GM12878 (cell line): ENCODE data around the gene MISP3. TPM values are rescaled to one million over a fixed set of nuclear protein-coding genes. Genes with fewer than 3 reads are reported as not detected.

Source experiments
- BACH1 ChIP-seq: fragments of 450-650 bp; IDR thresholded peaks from 2 replicates; pipeline ENCODE4 v1.6.1; 2017; ENCODE audit warnings: mild to moderate bottlenecking, borderline replicate concordance
- CBX5 ChIP-seq: sonication (generic); IDR thresholded peaks from 2 replicates; pipeline ENCODE4 v1.6.1; 2016; ENCODE audit warnings: low read depth, moderate library complexity, mild to moderate bottlenecking, inconsistent platforms
- EP300 ChIP-seq, 2 experiments: fragments of 150-350 bp in 1 of 2; IDR thresholded peaks; 2 replicates each; pipeline ENCODE4 v1.6.1; 2011 to 2012; ENCODE audit warnings: low read depth in 2 of 2, low read length in 2 of 2, borderline replicate concordance in 1 of 2, improper control_type of control experiment in 1 of 2, inconsistent platforms in 1 of 2; ENCODE audit not compliant: control insufficient read depth in 1 of 2
- ESRRA ChIP-seq: IDR thresholded peaks from 2 replicates; pipeline ENCODE4 v1.6.1; 2012; ENCODE audit warnings: mild to moderate bottlenecking, low read length, improper control_type of control experiment
- GATAD2B ChIP-seq: fragments of 450-650 bp; conservative IDR thresholded peaks from 2 replicates; pipeline ENCODE4 v1.6.1; 2017; ENCODE audit warnings: low read depth, mild to moderate bottlenecking, moderate library complexity
- MTA2 ChIP-seq: fragments of 450-650 bp; IDR thresholded peaks from 2 replicates; pipeline ENCODE4 v1.6.1; 2016; ENCODE audit warnings: low read depth, mild to moderate bottlenecking, moderate library complexity
- NBN ChIP-seq: fragments of 450-650 bp; IDR thresholded peaks from 2 replicates; pipeline ENCODE4 v1.6.1; 2016
- NFYA ChIP-seq: IDR thresholded peaks from 2 replicates; pipeline ENCODE4 v1.6.1; 2011; ENCODE audit warnings: low read depth, mild to moderate bottlenecking, low read length, improper control_type of control experiment, borderline replicate concordance
- POLR2A ChIP-seq: IDR thresholded peaks from 2 replicates; pipeline ENCODE4 v1.6.1; 2011; ENCODE audit warnings: low read depth, mild to moderate bottlenecking, low read length
- POLR2AphosphoS5 ChIP-seq: IDR thresholded peaks from 2 replicates; pipeline ENCODE4 v1.6.1; 2011; ENCODE audit warnings: mild to moderate bottlenecking, low read length, inconsistent platforms
- RAD21 ChIP-seq: IDR thresholded peaks from 2 replicates; pipeline ENCODE4 v1.6.1; 2011; ENCODE audit warnings: mild to moderate bottlenecking, low read depth, low read length, moderate library complexity; ENCODE audit not compliant: insufficient read depth
- SMAD5 ChIP-seq: IDR thresholded peaks from 2 replicates; pipeline ENCODE4 v1.6.1; 2016; ENCODE audit warnings: antibody characterized with exemption, low read depth
- STAT1 ChIP-seq: fragments of 450-650 bp; conservative IDR thresholded peaks from 2 replicates; pipeline ENCODE4 v1.6.1; 2014; ENCODE audit warnings: antibody characterized with exemption, mild to moderate bottlenecking
- TAF1 ChIP-seq: IDR thresholded peaks from 2 replicates; pipeline ENCODE4 v1.6.1; 2011; ENCODE audit warnings: mild to moderate bottlenecking, low read depth, low read length, borderline replicate concordance
- TCF12 ChIP-seq: IDR thresholded peaks from 2 replicates; pipeline ENCODE4 v1.6.1; 2011; ENCODE audit warnings: low read depth, mild to moderate bottlenecking, low read length
- WRNIP1 ChIP-seq: IDR thresholded peaks from 2 replicates; pipeline ENCODE4 v1.6.1; 2011; ENCODE audit warnings: low read depth, low read length, improper control_type of control experiment, borderline replicate concordance
- ZSCAN29 ChIP-seq: fragments of 450-650 bp; IDR thresholded peaks from 2 replicates; pipeline ENCODE4 v1.6.1; 2017; ENCODE audit warnings: mild to moderate bottlenecking, moderate library complexity
- polyA plus RNA-seq, 11 experiments: library from polyadenylated mRNA; depleted of rRNA in 4 of 11; unstranded in 6 of 11; stranded (reverse) in 5 of 11; fragments of >200 nt; fragmentation: Nextera tagmentation in 4 of 11; fragmentation: Illumina TruSeq in 1 of 11; extraction: Ambion mirVana in 4 of 11; extraction: Trizol in 1 of 11; gene quantifications; 1 replicate in 1 of 11; 2 replicates in 10 of 11; pipeline versions ENCODE4 v1.2.1 to v1.2.3, GENCODE V29; 2011 to 2016; ENCODE audit warnings: inconsistent platforms in 2 of 11, missing spikeins in 2 of 11, low read depth in 1 of 11
- total RNA-seq, 4 experiments: library from RNA; depleted of rRNA in 3 of 4; stranded (reverse); fragments of >200 nt in 3 of 4; fragmentation: Illumina TruSeq in 1 of 4; extraction: Trizol in 1 of 4; gene quantifications; 2 replicates each; pipeline versions ENCODE4 v1.2.1 to v1.2.3, GENCODE V29; 2013 to 2021
- TF ChIP-seq, protein P1 (sequence below): IDR thresholded peaks from 2 replicates; pipeline ENCODE4 v1.6.1; 2011; ENCODE audit warnings: low read depth, low read length, improper control_type of control experiment, borderline replicate concordance
- TF ChIP-seq, protein P2 (sequence below): fragments of 450-650 bp; IDR thresholded peaks from 2 replicates; pipeline ENCODE4 v1.6.1; 2016; ENCODE audit warnings: mild to moderate bottlenecking
- TF ChIP-seq, protein P3 (sequence below), 3 experiments: IDR thresholded peaks in 2 of 3; conservative IDR thresholded peaks in 1 of 3; 2 replicates each; pipeline ENCODE4 v1.5.1; 2011; ENCODE audit warnings: low read depth in 3 of 3, low read length in 3 of 3, mild to moderate bottlenecking in 3 of 3, control low read depth in 2 of 3, moderate library complexity in 2 of 3, inconsistent platforms in 1 of 3, mixed read lengths in 1 of 3; ENCODE audit not compliant: control insufficient read depth in 2 of 3, insufficient read depth in 1 of 3; ENCODE audit errors: extremely low read depth in 1 of 3

Gene MISP3
- total and polyA plus RNA-seq, 10 of the 15 experiments (the other 5 are each of a cell fraction or from before 2014, with no cell fraction given): 0.07 to 1.4 (median 0.64) TPM

DNA sequence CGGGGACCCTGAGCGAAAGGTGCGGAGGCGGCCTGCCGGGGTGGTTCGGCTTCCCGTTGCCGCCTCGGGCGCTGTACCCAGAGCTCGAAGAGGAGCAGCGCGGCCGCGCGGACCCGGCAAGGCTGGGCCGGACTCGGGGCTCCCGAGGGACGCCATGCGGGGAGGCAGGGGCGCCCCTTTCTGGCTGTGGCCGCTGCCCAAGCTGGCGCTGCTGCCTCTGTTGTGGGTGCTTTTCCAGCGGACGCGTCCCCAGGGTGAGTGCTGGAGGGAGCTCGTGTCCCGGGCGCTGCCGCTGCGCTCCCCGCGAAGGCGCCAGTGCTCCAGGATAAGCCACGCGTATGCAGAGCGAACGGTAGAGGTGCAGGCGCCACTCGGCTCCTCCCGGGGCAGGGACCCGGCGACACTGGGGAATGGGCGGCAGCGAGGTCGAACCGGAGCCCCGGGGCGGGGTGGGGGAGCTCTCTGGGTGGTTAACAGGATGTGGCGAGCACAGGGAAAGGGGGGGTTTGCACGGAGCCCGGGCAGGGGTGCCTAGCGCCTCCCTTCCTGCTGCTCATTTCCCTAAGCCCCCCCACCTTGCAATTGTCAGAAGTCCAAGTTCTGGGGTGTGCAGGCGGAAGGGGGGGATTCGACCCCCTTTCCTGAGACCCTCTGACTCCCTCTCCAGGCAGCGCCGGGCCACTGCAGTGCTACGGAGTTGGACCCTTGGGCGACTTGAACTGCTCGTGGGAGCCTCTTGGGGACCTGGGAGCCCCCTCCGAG lies 40.7 kb upstream of the MISP3 start, which contains the start of gene IL27RA (continued):
- TF ChIP-seq, protein P1, sequence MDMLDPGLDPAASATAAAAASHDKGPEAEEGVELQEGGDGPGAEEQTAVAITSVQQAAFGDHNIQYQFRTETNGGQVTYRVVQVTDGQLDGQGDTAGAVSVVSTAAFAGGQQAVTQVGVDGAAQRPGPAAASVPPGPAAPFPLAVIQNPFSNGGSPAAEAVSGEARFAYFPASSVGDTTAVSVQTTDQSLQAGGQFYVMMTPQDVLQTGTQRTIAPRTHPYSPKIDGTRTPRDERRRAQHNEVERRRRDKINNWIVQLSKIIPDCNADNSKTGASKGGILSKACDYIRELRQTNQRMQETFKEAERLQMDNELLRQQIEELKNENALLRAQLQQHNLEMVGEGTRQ: no peak
- peak; percentile 68; the same call in 1 of the 2 replicates for TF ChIP-seq MTA2
- peak; percentile 42; the same call in 1 of the 2 replicates for TF ChIP-seq TAF1
- TF ChIP-seq POLR2AphosphoS5: peak; percentile 82
- TF ChIP-seq TCF12: 0 out of 2 replicates have a peak, but pooled peaks have one; percentile 22
- peak; percentile 57; the same call in 1 of the 2 replicates for TF ChIP-seq SMAD5
- no peak for TF ChIP-seq ESRRA
- TF ChIP-seq NFYA: no peak
- peak; percentile 47 for TF ChIP-seq NBN
- TF ChIP-seq CBX5: 0 out of 2 replicates have a peak, but pooled peaks have one; percentile 16
- TF ChIP-seq, protein P2, sequence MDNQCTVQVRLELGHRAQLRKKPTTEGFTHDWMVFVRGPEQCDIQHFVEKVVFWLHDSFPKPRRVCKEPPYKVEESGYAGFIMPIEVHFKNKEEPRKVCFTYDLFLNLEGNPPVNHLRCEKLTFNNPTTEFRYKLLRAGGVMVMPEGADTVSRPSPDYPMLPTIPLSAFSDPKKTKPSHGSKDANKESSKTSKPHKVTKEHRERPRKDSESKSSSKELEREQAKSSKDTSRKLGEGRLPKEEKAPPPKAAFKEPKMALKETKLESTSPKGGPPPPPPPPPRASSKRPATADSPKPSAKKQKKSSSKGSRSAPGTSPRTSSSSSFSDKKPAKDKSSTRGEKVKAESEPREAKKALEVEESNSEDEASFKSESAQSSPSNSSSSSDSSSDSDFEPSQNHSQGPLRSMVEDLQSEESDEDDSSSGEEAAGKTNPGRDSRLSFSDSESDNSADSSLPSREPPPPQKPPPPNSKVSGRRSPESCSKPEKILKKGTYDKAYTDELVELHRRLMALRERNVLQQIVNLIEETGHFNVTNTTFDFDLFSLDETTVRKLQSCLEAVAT: no peak; the same call in 1 of the 2 replicates
- 0 out of 2 replicates have a peak, but pooled peaks have one; percentile 12 for TF ChIP-seq STAT1
- TF ChIP-seq RAD21: peak; percentile 67
- TF ChIP-seq WRNIP1: 0 out of 2 replicates have a peak, but pooled peaks have one; percentile 20
- no peak for TF ChIP-seq ZSCAN29
- peak; percentile 12; the same call in 1 of the 2 replicates for TF ChIP-seq BACH1
- TF ChIP-seq EP300 (IDR thresholded peaks at IDR 0.05; ENCODE audit: borderline replicate concordance in 1 of 2, control insufficient read depth in 1 of 2, low read depth in 2 of 2, low read length in 2 of 2): 0 out of 4 replicates have a peak, but pooled peaks of 1 of the 2 experiments have one; percentile 9
- peak; percentile 79; the same call in 1 of the 2 replicates for TF ChIP-seq GATAD2B
- TF ChIP-seq, protein P3, sequence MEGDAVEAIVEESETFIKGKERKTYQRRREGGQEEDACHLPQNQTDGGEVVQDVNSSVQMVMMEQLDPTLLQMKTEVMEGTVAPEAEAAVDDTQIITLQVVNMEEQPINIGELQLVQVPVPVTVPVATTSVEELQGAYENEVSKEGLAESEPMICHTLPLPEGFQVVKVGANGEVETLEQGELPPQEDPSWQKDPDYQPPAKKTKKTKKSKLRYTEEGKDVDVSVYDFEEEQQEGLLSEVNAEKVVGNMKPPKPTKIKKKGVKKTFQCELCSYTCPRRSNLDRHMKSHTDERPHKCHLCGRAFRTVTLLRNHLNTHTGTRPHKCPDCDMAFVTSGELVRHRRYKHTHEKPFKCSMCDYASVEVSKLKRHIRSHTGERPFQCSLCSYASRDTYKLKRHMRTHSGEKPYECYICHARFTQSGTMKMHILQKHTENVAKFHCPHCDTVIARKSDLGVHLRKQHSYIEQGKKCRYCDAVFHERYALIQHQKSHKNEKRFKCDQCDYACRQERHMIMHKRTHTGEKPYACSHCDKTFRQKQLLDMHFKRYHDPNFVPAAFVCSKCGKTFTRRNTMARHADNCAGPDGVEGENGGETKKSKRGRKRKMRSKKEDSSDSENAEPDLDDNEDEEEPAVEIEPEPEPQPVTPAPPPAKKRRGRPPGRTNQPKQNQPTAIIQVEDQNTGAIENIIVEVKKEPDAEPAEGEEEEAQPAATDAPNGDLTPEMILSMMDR (IDR thresholded peaks at IDR 0.05 in 2 of 3, conservative IDR thresholded peaks at IDR 0.05 in 1 of 3; ENCODE audit: control insufficient read depth in 2 of 3, extremely low read depth in 1 of 3, insufficient read depth in 1 of 3, low read depth in 3 of 3, low read length in 3 of 3): peak; percentile 80 to 92 (median 84)
- peak; percentile 80 for TF ChIP-seq POLR2A
